Measurements from ENCODE around the gene KLHDC7B. TPM values are rescaled to one million over a fixed set of nuclear protein-coding genes. Genes with fewer than 3 reads are reported as not detected.

The KLHDC7B gene
- total RNA-seq, 1 experiment from 2014 or later: not detected

GRCh38 chr22:50522806-50523438 is 22.8 kb upstream of the KLHDC7B start:
- no peak overlapping the region for H3K4me3 ChIP-seq (ENCODE audit: insufficient read depth, low read depth, low read length)
- H3K27me3 ChIP-seq (ENCODE audit: control insufficient read depth, insufficient read depth, low read length): peaks cover 12% of the 10 kb centered on the region
- peaks cover 6% of the 10 kb centered on the region for H3K36me3 ChIP-seq (replicated peaks; ENCODE audit: control insufficient read depth, insufficient read depth, low read length)
- no peak for DNase-seq

GRCh38 chr22:50523458-50523805 is 22.3 kb upstream of the KLHDC7B start:
- Histone ChIP-seq H3K4me3 (ENCODE audit: insufficient read depth, low read depth, low read length) (no peak overlapping the region), H3K27me3 (ENCODE audit: control insufficient read depth, insufficient read depth, low read length) (peaks cover 17% of the 10 kb centered on the region), H3K36me3 (replicated peaks; ENCODE audit: control insufficient read depth, insufficient read depth, low read length) (peaks cover 6% of the 10 kb centered on the region)
- DNase-seq: no peak

- peak; percentile 63 for DNase-seq
- Histone ChIP-seq H3K27me3 (ENCODE audit: control insufficient read depth, insufficient read depth, low read length) (peaks cover 23% of the 10 kb centered on the region), H3K36me3 (replicated peaks; ENCODE audit: control insufficient read depth, insufficient read depth, low read length) (peaks cover 5% of the 10 kb centered on the region), H3K4me3 (ENCODE audit: insufficient read depth, low read depth, low read length) (peak overlapping the region; percentile 86)
Measured at GRCh38 chr22:50523806-50524675, 21.7 kb upstream of the KLHDC7B start.

GRCh38 chr22:50524676-50525103 is 21.0 kb upstream of the KLHDC7B start:
- Histone ChIP-seq H3K27me3 (ENCODE audit: control insufficient read depth, insufficient read depth, low read length) (peaks cover 29% of the 10 kb centered on the region), H3K36me3 (replicated peaks; ENCODE audit: control insufficient read depth, insufficient read depth, low read length) (peaks cover 5% of the 10 kb centered on the region), H3K4me3 (ENCODE audit: insufficient read depth, low read depth, low read length) (peak overlapping the region; percentile 86)
- peak; percentile 78 for DNase-seq

GRCh38 chr22:50525104-50525857 is 20.4 kb upstream of the KLHDC7B start, which contains the start of gene SCO2:
SCO2 (minus strand) TSS chr22:50525598; CDS start chr22:50524411, 1,187 bp downstream.
- DNase-seq: peak; percentile 100
- Histone ChIP-seq H3K4me3 (ENCODE audit: insufficient read depth, low read depth, low read length) (peak within 1 kb of the TSS; percentile 86), H3K27me3 (ENCODE audit: control insufficient read depth, insufficient read depth, low read length) (peaks cover 35% of the 10 kb centered on the region), H3K36me3 (replicated peaks; ENCODE audit: control insufficient read depth, insufficient read depth, low read length) (peaks cover 5% of the 10 kb centered on the region)

- peak overlapping the region; percentile 86 for H3K4me3 ChIP-seq (ENCODE audit: insufficient read depth, low read depth, low read length)
- no peak for DNase-seq
- H3K36me3 ChIP-seq (replicated peaks; ENCODE audit: control insufficient read depth, insufficient read depth, low read length): peaks cover 5% of the 10 kb centered on the region
- peaks cover 40% of the 10 kb centered on the region for H3K27me3 ChIP-seq (ENCODE audit: control insufficient read depth, insufficient read depth, low read length)
Measured at GRCh38 chr22:50525858-50526107, 19.9 kb upstream of the KLHDC7B start.

- Histone ChIP-seq H3K36me3 (replicated peaks; ENCODE audit: control insufficient read depth, insufficient read depth, low read length) (peaks cover 5% of the 10 kb centered on the region), H3K4me3 (ENCODE audit: insufficient read depth, low read depth, low read length) (peak overlapping the region; percentile 86), H3K27me3 (ENCODE audit: control insufficient read depth, insufficient read depth, low read length) (peaks cover 45% of the 10 kb centered on the region)
- DNase-seq: peak; percentile 97
Measured at GRCh38 chr22:50526108-50526833, 19.4 kb upstream of the KLHDC7B start.

GRCh38 chr22:50526834-50527801 is 18.6 kb upstream of the KLHDC7B start:
- H3K27me3 ChIP-seq (ENCODE audit: control insufficient read depth, insufficient read depth, low read length): peaks cover 54% of the 10 kb centered on the region

GRCh38 chr22:50527921-50528681 is 17.6 kb upstream of the KLHDC7B start:
- peaks cover 2% of the 10 kb centered on the region for H3K36me3 ChIP-seq (replicated peaks; ENCODE audit: control insufficient read depth, insufficient read depth, low read length)
- no peak for DNase-seq
- peaks cover 62% of the 10 kb centered on the region for H3K27me3 ChIP-seq (ENCODE audit: control insufficient read depth, insufficient read depth, low read length)
- no peak overlapping the region for H3K4me3 ChIP-seq (ENCODE audit: insufficient read depth, low read depth, low read length)

More at GRCh38 chr22:50526834-50527801, 18.6 kb upstream of the KLHDC7B start:
- H3K36me3 ChIP-seq (replicated peaks; ENCODE audit: control insufficient read depth, insufficient read depth, low read length): peaks cover 5% of the 10 kb centered on the region
- peak; percentile 93 for DNase-seq
- peak overlapping the region; percentile 86 for H3K4me3 ChIP-seq (ENCODE audit: insufficient read depth, low read depth, low read length)

- H3K4me3 ChIP-seq (ENCODE audit: insufficient read depth, low read depth, low read length): no peak overlapping the region
- H3K27me3 ChIP-seq (ENCODE audit: control insufficient read depth, insufficient read depth, low read length): peaks cover 64% of the 10 kb centered on the region
- DNase-seq: peak; percentile 73
- no peaks in the 10 kb centered on the region; the same call in 1 of the 2 replicates for H3K36me3 ChIP-seq (replicated peaks; ENCODE audit: control insufficient read depth, insufficient read depth, low read length)
Measured at GRCh38 chr22:50528682-50529415, 16.9 kb upstream of the KLHDC7B start.

GRCh38 chr22:50529416-50529896 is 16.2 kb upstream of the KLHDC7B start:
- peak overlapping the region; percentile 16 for H3K4me3 ChIP-seq (ENCODE audit: insufficient read depth, low read depth, low read length)
- peak; percentile 83 for DNase-seq
- H3K36me3 ChIP-seq (replicated peaks; ENCODE audit: control insufficient read depth, insufficient read depth, low read length): no peaks in the 10 kb centered on the region
- H3K27me3 ChIP-seq (ENCODE audit: control insufficient read depth, insufficient read depth, low read length): peaks cover 64% of the 10 kb centered on the region

GRCh38 chr22:50529897-50530579 is 15.7 kb upstream of the KLHDC7B start, which contains the start of gene TYMP:
TYMP (minus strand) TSS chr22:50530012; CDS start chr22:50529709, 303 bp downstream.
- Histone ChIP-seq H3K4me3 (ENCODE audit: insufficient read depth, low read depth, low read length) (peak within 1 kb of the TSS; percentile 50), H3K36me3 (replicated peaks; ENCODE audit: control insufficient read depth, insufficient read depth, low read length) (no peaks in the 10 kb centered on the region), H3K27me3 (ENCODE audit: control insufficient read depth, insufficient read depth, low read length) (peaks cover 64% of the 10 kb centered on the region)
- DNase-seq: peak; percentile 87
